GM19193 (cell line): ENCODE measurements around the gene OBSL1.

Experiments
- POLR2A ChIP-seq: IDR thresholded peaks from 4 replicates; pipeline ENCODE4 v1.6.1; 2011; ENCODE audit not compliant: insufficient read depth, insufficient read length; ENCODE audit errors: extremely low read depth

The OBSL1 gene

GRCh38 chr2:219571311-219572236, at the start of gene OBSL1:
Gene OBSL1 (minus strand): TSS chr2:219571539. CDS start chr2:219571232, 307 bp downstream.
- no peak for TF ChIP-seq POLR2A

GRCh38 chr2:219620546-219620945, 49.2 kb upstream of the OBSL1 start:
- no peak for TF ChIP-seq POLR2A

- TF ChIP-seq POLR2A = no peak
Observed at GRCh38 chr2:219619235-219619634, 47.9 kb upstream of the OBSL1 start.

- TF ChIP-seq POLR2A = no peak
Observed at GRCh38 chr2:219618733-219619122, 47.4 kb upstream of the OBSL1 start.

- TF ChIP-seq POLR2A = no peak
Observed at GRCh38 chr2:219616550-219616949, 45.2 kb upstream of the OBSL1 start.

GRCh38 chr2:219615894-219616293, 44.6 kb upstream of the OBSL1 start:
- TF ChIP-seq POLR2A = no peak

GRCh38 chr2:219615036-219615435, 43.7 kb upstream of the OBSL1 start:
- TF ChIP-seq POLR2A = no peak

- no peak for TF ChIP-seq POLR2A
Observed at GRCh38 chr2:219614076-219614860, 42.9 kb upstream of the OBSL1 start.

- no peak for TF ChIP-seq POLR2A
Observed at GRCh38 chr2:219613461-219614070, 42.2 kb upstream of the OBSL1 start.

- no peak for TF ChIP-seq POLR2A
Observed at GRCh38 chr2:219612577-219613286, 41.4 kb upstream of the OBSL1 start.

GRCh38 chr2:219611866-219612576, 40.7 kb upstream of the OBSL1 start:
- no peak for TF ChIP-seq POLR2A

- no peak for TF ChIP-seq POLR2A
Observed at GRCh38 chr2:219611306-219611705, 40.0 kb upstream of the OBSL1 start.

- no peak for TF ChIP-seq POLR2A
Observed at GRCh38 chr2:219609149-219609750, 37.9 kb upstream of the OBSL1 start.
